Measurements from ENCODE around the gene SYT13. TPM values are rescaled to one million over a fixed set of nuclear protein-coding genes. Genes with fewer than 3 reads are reported as not detected.
"Not testable (repeated sequence)": the region's sequence is repeated elsewhere in the genome, so short reads cannot be mapped to it uniquely, and the experiment has no call there.

Gene SYT13
- total RNA-seq, 6 experiments from 2014 or later = 0.12 to 0.63 (median 0.44) TPM; not detected in 1

- H3K9me3 ChIP-seq = no peaks in the 10 kb centered on the region
- intact Hi-C loops (cut with DNase I) = no loop called here
- TF ChIP-seq POLR2A (IDR thresholded peaks at IDR 0.05) = no peak
- TF ChIP-seq CTCF (IDR thresholded peaks at IDR 0.05) = no peak
- H3K4me1 ChIP-seq = no peaks in the 10 kb centered on the region
- ATAC-seq = no peak
- no peaks in the 10 kb centered on the region for H3K36me3 ChIP-seq
- H3K27me3 ChIP-seq = no peaks in the 10 kb centered on the region
- DNase-seq = no peak
- WGBS (ENCODE audit: insufficient coverage, low coverage, low lambda C conversion rate, missing lambda C conversion rate) = 36% methylated on average over 2 of the region's 3 CpGs
- no peak overlapping the region for H3K4me3 ChIP-seq
- no peak overlapping the region for H3K27ac ChIP-seq
These were observed 36.0 kb downstream of the SYT13 start for GRCh38 chr11:45250035-45250718.

- DNase-seq; H3K36me3 ChIP-seq; H3K27ac ChIP-seq; H3K9me3 ChIP-seq; ATAC-seq; H3K4me3 ChIP-seq; intact Hi-C loops (cut with DNase I); H3K27me3 ChIP-seq; H3K4me1 ChIP-seq: not testable (repeated sequence)
- 60% methylated on average over 1 of the region's 1 CpG for WGBS (ENCODE audit: insufficient coverage, low coverage, low lambda C conversion rate, missing lambda C conversion rate)
These were observed 36.8 kb downstream of the SYT13 start for GRCh38 chr11:45249372-45249771.

GRCh38 chr11:45248501-45249011 is 37.6 kb downstream of the SYT13 start:
- no peak for ATAC-seq
- no peak for TF ChIP-seq POLR2A (IDR thresholded peaks at IDR 0.05)
- TF ChIP-seq CTCF (IDR thresholded peaks at IDR 0.05) = no peak
- intact Hi-C loops (cut with DNase I) = no loop called here
- DNase-seq = no peak
- Histone ChIP-seq H3K27ac (no peak overlapping the region), H3K27me3 (no peaks in the 10 kb centered on the region), H3K4me3 (no peak overlapping the region), H3K36me3 (no peaks in the 10 kb centered on the region), H3K4me1 (no peaks in the 10 kb centered on the region), H3K9me3 (no peaks in the 10 kb centered on the region)
- WGBS (ENCODE audit: insufficient coverage, low coverage, low lambda C conversion rate, missing lambda C conversion rate) = no CpG with 5 or more reads among the region's 2 CpGs

- intact Hi-C loops (cut with DNase I) = no loop called here
These were observed 38.7 kb downstream of the SYT13 start for GRCh38 chr11:45247433-45247832.

More at GRCh38 chr11:45247433-45247832, 38.7 kb downstream of the SYT13 start:
- H3K4me3 ChIP-seq = no peak overlapping the region
- ATAC-seq (no peak), DNase-seq (no peak)
- WGBS (ENCODE audit: insufficient coverage, low coverage, low lambda C conversion rate, missing lambda C conversion rate) = 48% methylated on average over 2 of the region's 2 CpGs
- H3K27me3 ChIP-seq = no peaks in the 10 kb centered on the region
- no peaks in the 10 kb centered on the region for H3K36me3 ChIP-seq
- TF ChIP-seq CTCF (IDR thresholded peaks at IDR 0.05) (no peak), POLR2A (IDR thresholded peaks at IDR 0.05) (no peak)
- H3K9me3 ChIP-seq = no peaks in the 10 kb centered on the region
- H3K27ac ChIP-seq = no peak overlapping the region
- H3K4me1 ChIP-seq = no peaks in the 10 kb centered on the region
